H1 (cell line): ENCODE data around the gene EVX2.

Experiments
- BACH1 ChIP-seq: IDR thresholded peaks from 2 replicates; pipeline ENCODE4 v1.6.1; 2012; ENCODE audit warnings: low read length, improper control_type of control experiment
- CHD2 ChIP-seq: IDR thresholded peaks from 2 replicates; pipeline ENCODE4 v1.6.1; 2012; ENCODE audit warnings: low read length, improper control_type of control experiment
- EP300 ChIP-seq, 2 experiments: IDR thresholded peaks; 1 replicate in 1 of 2; 2 replicates in 1 of 2; pipeline ENCODE4 v1.6.1; 2011 to 2012; ENCODE audit warnings: low read depth in 2 of 2, low read length in 2 of 2, mild to moderate bottlenecking in 2 of 2, borderline replicate concordance in 1 of 2, inconsistent platforms in 1 of 2, moderate library complexity in 1 of 2
- EZH2 ChIP-seq: fragments of 200-600 bp; sonication (generic); IDR thresholded peaks from 2 replicates; pipeline ENCODE4 v1.7.1; 2012; ENCODE audit warnings: low read depth, mild to moderate bottlenecking, moderate library complexity, low read length, inconsistent platforms; ENCODE audit not compliant: severe bottlenecking
- JUND ChIP-seq: IDR thresholded peaks from 2 replicates; pipeline ENCODE4 v1.6.1; 2011; ENCODE audit warnings: mild to moderate bottlenecking, improper control_type of control experiment, low read length
- POLR2A ChIP-seq, 2 experiments: IDR thresholded peaks; 1 replicate in 1 of 2; 2 replicates in 1 of 2; pipeline ENCODE4 v1.6.1; 2011; ENCODE audit warnings: low read depth in 2 of 2, low read length in 2 of 2, mild to moderate bottlenecking in 2 of 2; ENCODE audit errors: control extremely low read depth in 1 of 2
- RAD21 ChIP-seq, 2 experiments: IDR thresholded peaks in 1 of 2; conservative IDR thresholded peaks in 1 of 2; 2 replicates each; pipeline ENCODE4 v1.6.1; 2011; ENCODE audit warnings: low read depth in 2 of 2, low read length in 2 of 2, improper control_type of control experiment in 1 of 2, inconsistent platforms in 1 of 2, mild to moderate bottlenecking in 1 of 2, moderate library complexity in 1 of 2
- SP1 ChIP-seq: IDR thresholded peaks from 2 replicates; pipeline ENCODE4 v1.6.1; 2011; ENCODE audit warnings: low read depth, low read length
- YY1 ChIP-seq: IDR thresholded peaks from 2 replicates; pipeline ENCODE4 v1.6.1; 2011; ENCODE audit warnings: low read depth, mild to moderate bottlenecking, low read length
- ZNF274 ChIP-seq: IDR thresholded peaks from 2 replicates; pipeline ENCODE4 v1.7.0; 2012; ENCODE audit warnings: low read length, borderline replicate concordance; ENCODE audit errors: extremely low read depth
- TF ChIP-seq, protein P1 (sequence below), 3 experiments: IDR thresholded peaks; 1 replicate in 2 of 3; 2 replicates in 1 of 3; pipeline versions ENCODE4 v1.5.1 to v1.6.1; 2011; ENCODE audit warnings: low read length in 3 of 3, mild to moderate bottlenecking in 3 of 3, inconsistent platforms in 2 of 3, low read depth in 1 of 3, moderate library complexity in 1 of 3; ENCODE audit not compliant: insufficient read depth in 1 of 3; ENCODE audit errors: control extremely low read depth in 1 of 3
- TF ChIP-seq, protein P2 (sequence below): IDR thresholded peaks from 2 replicates; pipeline ENCODE4 v1.6.1; 2011; ENCODE audit warnings: low read depth, mild to moderate bottlenecking, low read length; ENCODE audit not compliant: insufficient read depth
- TF ChIP-seq, protein P3 (sequence below): IDR thresholded peaks from 2 replicates; pipeline ENCODE4 v1.6.1; 2012; ENCODE audit warnings: inconsistent platforms

DNA sequence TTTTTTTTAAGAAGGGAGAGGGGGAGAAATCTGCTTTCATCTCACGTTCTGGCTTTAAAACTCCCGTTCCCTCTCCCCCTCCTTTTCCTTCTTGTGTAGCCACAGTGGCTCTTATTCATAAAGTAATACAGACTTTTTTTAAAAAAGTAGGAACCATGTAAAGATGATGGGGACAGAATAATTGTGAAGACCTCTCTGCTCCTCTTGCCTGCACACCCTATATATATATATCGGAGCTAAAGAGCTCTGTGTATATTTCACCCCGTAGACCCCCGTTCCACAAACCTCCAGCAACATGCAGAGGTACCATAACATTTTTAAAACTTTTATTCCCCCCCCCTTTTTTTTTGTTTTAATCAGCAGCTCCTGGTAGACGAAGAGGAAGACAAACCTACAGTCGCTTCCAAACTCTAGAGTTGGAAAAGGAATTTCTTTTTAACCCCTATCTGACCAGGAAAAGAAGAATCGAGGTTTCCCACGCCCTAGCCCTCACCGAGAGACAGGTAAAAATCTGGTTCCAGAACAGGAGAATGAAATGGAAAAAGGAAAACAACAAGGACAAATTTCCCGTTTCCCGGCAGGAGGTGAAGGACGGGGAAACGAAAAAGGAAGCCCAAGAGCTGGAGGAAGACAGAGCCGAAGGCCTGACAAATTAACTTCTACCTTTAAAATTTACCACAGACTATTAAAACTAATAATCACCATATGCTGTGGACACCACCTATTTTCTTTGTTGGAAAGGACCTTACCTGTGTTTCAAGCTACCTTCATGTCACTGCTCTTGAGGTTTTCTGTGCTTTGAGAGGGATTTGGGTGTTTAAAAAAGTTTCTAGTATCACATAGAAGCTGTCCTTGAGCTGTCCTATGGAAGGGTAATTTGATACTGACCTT is 47.4 kb upstream of the EVX2 start:
- TF ChIP-seq BACH1 (no peak), YY1 (no peak), ZNF274 (no peak), EZH2 (peak; percentile 89), RAD21 (IDR thresholded peaks at IDR 0.05 in 1 of 2, conservative IDR thresholded peaks at IDR 0.05 in 1 of 2; ENCODE audit: low read depth in 2 of 2, low read length in 2 of 2) (no peak), SP1 (no peak), POLR2A (IDR thresholded peaks at IDR 0.05; ENCODE audit: control extremely low read depth in 1 of 2, low read depth in 2 of 2, low read length in 2 of 2) (no peak), EP300 (IDR thresholded peaks at IDR 0.05; ENCODE audit: borderline replicate concordance in 1 of 2, low read depth in 2 of 2, low read length in 2 of 2) (no peak), JUND (no peak), CHD2 (no peak)
- TF ChIP-seq, protein P1, sequence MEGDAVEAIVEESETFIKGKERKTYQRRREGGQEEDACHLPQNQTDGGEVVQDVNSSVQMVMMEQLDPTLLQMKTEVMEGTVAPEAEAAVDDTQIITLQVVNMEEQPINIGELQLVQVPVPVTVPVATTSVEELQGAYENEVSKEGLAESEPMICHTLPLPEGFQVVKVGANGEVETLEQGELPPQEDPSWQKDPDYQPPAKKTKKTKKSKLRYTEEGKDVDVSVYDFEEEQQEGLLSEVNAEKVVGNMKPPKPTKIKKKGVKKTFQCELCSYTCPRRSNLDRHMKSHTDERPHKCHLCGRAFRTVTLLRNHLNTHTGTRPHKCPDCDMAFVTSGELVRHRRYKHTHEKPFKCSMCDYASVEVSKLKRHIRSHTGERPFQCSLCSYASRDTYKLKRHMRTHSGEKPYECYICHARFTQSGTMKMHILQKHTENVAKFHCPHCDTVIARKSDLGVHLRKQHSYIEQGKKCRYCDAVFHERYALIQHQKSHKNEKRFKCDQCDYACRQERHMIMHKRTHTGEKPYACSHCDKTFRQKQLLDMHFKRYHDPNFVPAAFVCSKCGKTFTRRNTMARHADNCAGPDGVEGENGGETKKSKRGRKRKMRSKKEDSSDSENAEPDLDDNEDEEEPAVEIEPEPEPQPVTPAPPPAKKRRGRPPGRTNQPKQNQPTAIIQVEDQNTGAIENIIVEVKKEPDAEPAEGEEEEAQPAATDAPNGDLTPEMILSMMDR (IDR thresholded peaks at IDR 0.05; ENCODE audit: control extremely low read depth in 1 of 3, insufficient read depth in 1 of 3, low read depth in 1 of 3, low read length in 3 of 3), result no peak
- TF ChIP-seq, protein P2, sequence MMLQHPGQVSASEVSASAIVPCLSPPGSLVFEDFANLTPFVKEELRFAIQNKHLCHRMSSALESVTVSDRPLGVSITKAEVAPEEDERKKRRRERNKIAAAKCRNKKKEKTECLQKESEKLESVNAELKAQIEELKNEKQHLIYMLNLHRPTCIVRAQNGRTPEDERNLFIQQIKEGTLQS, result no peak
- TF ChIP-seq, protein P3, sequence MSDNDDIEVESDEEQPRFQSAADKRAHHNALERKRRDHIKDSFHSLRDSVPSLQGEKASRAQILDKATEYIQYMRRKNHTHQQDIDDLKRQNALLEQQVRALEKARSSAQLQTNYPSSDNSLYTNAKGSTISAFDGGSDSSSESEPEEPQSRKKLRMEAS, result no peak
